Body of pancreas (tissue), 4 donors: ENCODE results near the gene FAM131C. TPM values are rescaled to one million over a fixed set of nuclear protein-coding genes. Genes with fewer than 3 reads are reported as not detected.
A peak's percentile ranks its signal among the peaks of the same experiment; 100 is the strongest.

Experiments
- ATAC-seq: fragments of 150-250 bp; one replicate; pipeline ENCODE4 v1.9.1; 2016
- DNase-seq, 4 donors: peaks; one replicate each; pipeline ENCODE4 v3.0.0-alpha.2; 2019
- H3K27ac ChIP-seq, 4 donors: fragments of 200-600 bp; sonication (generic); 1 replicate in 3 of 4; 2 replicates in 1 of 4; pipeline versions ENCODE4 v1.5.1 to v1.6.1; 2016 to 2019; ENCODE audit warnings: mild to moderate bottlenecking in 1 of 4, mixed read lengths in 1 of 4, moderate library complexity in 1 of 4
- H3K27me3 ChIP-seq, 2 donors: fragments of 200-600 bp; sonication (generic); one replicate each; pipeline ENCODE4 v1.6.0; 2016; ENCODE audit warnings: mild to moderate bottlenecking in 1 of 2
- H3K36me3 ChIP-seq, 2 donors: fragments of 200-600 bp; sonication (generic); replicated peaks in 1 of 2; 2 replicates each; pipeline ENCODE4 v1.5.1; 2016; ENCODE audit warnings: low read depth in 2 of 2; ENCODE audit not compliant: insufficient read depth in 1 of 2
- H3K4me1 ChIP-seq: fragments of 200-600 bp; sonication (generic); one replicate; pipeline ENCODE4 v1.6.0; 2016
- H3K4me3 ChIP-seq, 2 donors: fragments of 200-600 bp; sonication (generic); 1 replicate in 1 of 2; 2 replicates in 1 of 2; pipeline ENCODE4 v1.5.1; 2016 to 2019
- H3K9me3 ChIP-seq, 3 donors: fragments of 200-600 bp; sonication (generic); 1 replicate in 2 of 3; 2 replicates in 1 of 3; pipeline ENCODE4 v1.5.1; 2016
- POLR2A ChIP-seq, 3 donors: fragments of 450-650 bp; IDR thresholded peaks; one replicate each; pipeline ENCODE4 v1.6.1; 2016; ENCODE audit warnings: antibody characterized with exemption in 3 of 3, mild to moderate bottlenecking in 2 of 3
- WGBS, 2 donors: methylation state at CpG; one replicate each; pipeline ENCODE4 v1.1.5; 2017; 5-methylcytosine and 5-hydroxymethylcytosine counted together
- intact Hi-C: fragments of 100-400 bp; cut with DNase I; formaldehyde crosslinking; loops from one replicate; pipeline ENCODE4 v1.15.1; 2023
- total RNA-seq, 2 donors: library from RNA; depleted of rRNA; stranded (reverse); fragments of >200 nt; gene quantifications; one replicate each; pipeline ENCODE4 v1.1.0, GENCODE V29; 2016
- TF ChIP-seq, protein P1 (sequence below), 7 experiments: fragments of 450-650 bp in 4 of 7; fragments of 200-600 bp in 3 of 7; sonication (generic) in 3 of 7; IDR thresholded peaks; one replicate each; pipeline ENCODE4 v1.5.1; 2016 to 2019; ENCODE audit warnings: antibody characterized with exemption in 7 of 7

Gene FAM131C
- total RNA-seq, 2 donors from 2014 or later = 4.2 TPM; not detected in 1

GRCh38 chr1:16095447-16095846, 22.0 kb upstream of the FAM131C start:
- Histone ChIP-seq H3K9me3 (no peaks in the 10 kb centered on the region), H3K27me3 (no peaks in the 10 kb centered on the region), H3K4me1 (peaks cover 56% of the 10 kb centered on the region), H3K4me3 (no peak overlapping the region), H3K36me3 (no peaks in the 10 kb centered on the region), H3K27ac (no peak overlapping the region)
- 0 to 30% methylated on average over 4 to 9 of the region's 9 CpGs for WGBS, 2 donors
- DNase-seq (no peak), ATAC-seq (no peak)
- no peak for TF ChIP-seq POLR2A (IDR thresholded peaks at IDR 0.05)
- TF ChIP-seq, protein P1, sequence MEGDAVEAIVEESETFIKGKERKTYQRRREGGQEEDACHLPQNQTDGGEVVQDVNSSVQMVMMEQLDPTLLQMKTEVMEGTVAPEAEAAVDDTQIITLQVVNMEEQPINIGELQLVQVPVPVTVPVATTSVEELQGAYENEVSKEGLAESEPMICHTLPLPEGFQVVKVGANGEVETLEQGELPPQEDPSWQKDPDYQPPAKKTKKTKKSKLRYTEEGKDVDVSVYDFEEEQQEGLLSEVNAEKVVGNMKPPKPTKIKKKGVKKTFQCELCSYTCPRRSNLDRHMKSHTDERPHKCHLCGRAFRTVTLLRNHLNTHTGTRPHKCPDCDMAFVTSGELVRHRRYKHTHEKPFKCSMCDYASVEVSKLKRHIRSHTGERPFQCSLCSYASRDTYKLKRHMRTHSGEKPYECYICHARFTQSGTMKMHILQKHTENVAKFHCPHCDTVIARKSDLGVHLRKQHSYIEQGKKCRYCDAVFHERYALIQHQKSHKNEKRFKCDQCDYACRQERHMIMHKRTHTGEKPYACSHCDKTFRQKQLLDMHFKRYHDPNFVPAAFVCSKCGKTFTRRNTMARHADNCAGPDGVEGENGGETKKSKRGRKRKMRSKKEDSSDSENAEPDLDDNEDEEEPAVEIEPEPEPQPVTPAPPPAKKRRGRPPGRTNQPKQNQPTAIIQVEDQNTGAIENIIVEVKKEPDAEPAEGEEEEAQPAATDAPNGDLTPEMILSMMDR (IDR thresholded peaks at IDR 0.05) = no peak
- intact Hi-C loops = no loop called here

DNA sequence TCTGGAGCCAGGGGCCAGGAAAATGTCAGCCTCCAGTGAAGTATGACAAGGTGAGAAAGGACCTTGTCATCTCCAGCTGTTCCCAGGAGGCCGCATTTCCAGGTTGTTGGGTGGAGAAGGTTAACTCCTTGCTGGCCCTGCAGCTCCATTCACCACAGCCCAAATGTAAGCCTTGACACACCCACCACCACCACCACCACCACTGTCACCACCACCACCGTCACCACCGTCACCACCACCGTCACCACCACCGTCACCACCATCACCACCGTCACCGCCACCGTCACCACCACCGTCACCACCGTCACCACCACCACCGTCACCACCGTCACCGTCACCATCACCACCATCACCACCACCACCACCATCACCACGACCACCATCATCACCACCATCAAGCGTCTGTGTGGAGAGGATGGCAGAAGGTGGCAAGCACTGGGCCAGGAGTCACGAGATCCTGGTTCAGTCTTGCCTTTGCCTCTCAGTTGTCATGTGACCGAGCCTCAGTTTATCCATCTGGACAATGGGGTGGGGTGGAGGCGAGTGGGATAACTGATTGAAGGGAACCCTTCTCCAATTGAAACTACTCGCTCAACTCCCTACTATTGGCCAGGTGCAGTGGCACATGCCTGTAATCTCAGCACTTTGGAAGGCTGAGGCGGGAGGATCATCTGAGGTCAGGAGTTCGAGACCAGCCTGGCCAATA, 21.2 kb upstream of the FAM131C start:
- 45 to 53% methylated on average over 20 to 21 of the region's 21 CpGs for WGBS, 2 donors
- intact Hi-C loops = no loop called here

GRCh38 chr1:16093611-16094010, 20.2 kb upstream of the FAM131C start:
- peak; percentile 3 for ATAC-seq
- no peak overlapping the region for H3K4me3 ChIP-seq
- no peaks in the 10 kb centered on the region for H3K36me3 ChIP-seq
- H3K4me1 ChIP-seq = peaks cover 56% of the 10 kb centered on the region
- H3K9me3 ChIP-seq = no peaks in the 10 kb centered on the region
- peak in 1 of 4 donors; percentile 11 for DNase-seq
- no peaks in the 10 kb centered on the region for H3K27me3 ChIP-seq
- TF ChIP-seq, protein P1 (IDR thresholded peaks at IDR 0.05) = no peak
- no peak for TF ChIP-seq POLR2A (IDR thresholded peaks at IDR 0.05)
- peak overlapping the region; percentile 49 to 72 (median 66) for H3K27ac ChIP-seq
- WGBS, 2 donors = 52 to 71% methylated on average over 7 to 9 of the region's 9 CpGs
- intact Hi-C loops = no loop called here

More for the DNA sequence above, 21.2 kb upstream of the FAM131C start:
- no peaks in the 10 kb centered on the region for H3K36me3 ChIP-seq
- peak overlapping the region; percentile 49 to 72 (median 66) for H3K27ac ChIP-seq
- TF ChIP-seq, protein P1 (IDR thresholded peaks at IDR 0.05) = peak in 1 of 7 experiments; percentile 10
- TF ChIP-seq POLR2A (IDR thresholded peaks at IDR 0.05) = no peak
- H3K27me3 ChIP-seq = no peaks in the 10 kb centered on the region
- peak; percentile 81 to 89 (median 86) for DNase-seq
- ATAC-seq = peak; percentile 91
- no peak overlapping the region for H3K4me3 ChIP-seq
- H3K4me1 ChIP-seq = peaks cover 56% of the 10 kb centered on the region
- no peaks in the 10 kb centered on the region for H3K9me3 ChIP-seq

DNA sequence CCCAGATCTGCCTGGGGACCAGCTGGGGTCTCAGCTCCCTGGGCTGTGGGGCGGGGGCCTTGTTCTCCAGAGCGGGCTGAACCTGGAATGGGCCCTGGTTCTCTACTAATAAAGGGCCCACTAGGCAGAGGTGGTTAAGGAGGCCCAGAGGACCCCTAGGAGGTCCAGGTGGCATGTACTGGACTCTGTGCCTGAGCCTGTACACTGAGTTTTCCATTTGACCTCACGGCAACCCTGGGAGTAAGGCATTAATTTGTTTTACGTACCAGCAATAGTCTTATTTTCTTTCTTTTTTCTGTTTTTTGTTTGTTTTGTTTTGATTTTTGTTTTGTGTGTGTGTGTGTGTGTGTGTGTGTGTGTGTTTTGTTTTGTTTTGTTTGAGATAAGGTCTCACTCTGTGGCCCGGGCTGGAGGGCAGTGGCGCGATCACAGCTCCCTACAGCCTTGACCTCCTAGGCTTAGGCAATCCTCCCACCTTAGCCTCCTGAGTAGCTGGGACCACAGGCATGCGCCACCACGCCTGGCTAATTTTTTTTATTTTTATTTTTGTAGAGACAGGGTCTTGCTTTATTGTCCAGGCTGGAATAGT, 19.6 kb upstream of the FAM131C start:
- DNase-seq = peak in 1 of 4 donors; percentile 12
- WGBS, 2 donors = 48 to 63% methylated on average over 7 to 9 of the region's 9 CpGs
- no peak for ATAC-seq
- H3K27me3 ChIP-seq = no peaks in the 10 kb centered on the region
- H3K27ac ChIP-seq = peak overlapping the region; percentile 49 to 72 (median 66)
- H3K4me1 ChIP-seq = peaks cover 56% of the 10 kb centered on the region
- H3K9me3 ChIP-seq = no peaks in the 10 kb centered on the region
- TF ChIP-seq, protein P1 (IDR thresholded peaks at IDR 0.05) = no peak
- no peak for TF ChIP-seq POLR2A (IDR thresholded peaks at IDR 0.05)
- intact Hi-C loops = no loop called here
- H3K4me3 ChIP-seq = no peak overlapping the region
- no peaks in the 10 kb centered on the region for H3K36me3 ChIP-seq
